Astrocyte of the cerebellum (primary cell): ENCODE data around the gene FRMD4B.

Experiments used
- DNase-seq: peaks from one replicate; pipeline ENCODE4 v3.0.0-alpha.2; 2011; ENCODE audit warnings: low read depth
- H3K4me3 ChIP-seq: 2 replicates; pipeline ENCODE4 v1.5.1; 2011; ENCODE audit warnings: mild to moderate bottlenecking, low read depth, low read length, moderate library complexity
- CTCF ChIP-seq: IDR thresholded peaks from 2 replicates; pipeline ENCODE4 v1.5.1; 2012; ENCODE audit warnings: low read length, low read depth, moderate library complexity, mild to moderate bottlenecking; ENCODE audit errors: missing control alignments
- in situ Hi-C: cut with HindIII; loops from 2 replicates; pipeline ENCODE4 v1.10.0; 2017; ENCODE audit warnings: low sequenced_read_pairs

Gene FRMD4B

DNA sequence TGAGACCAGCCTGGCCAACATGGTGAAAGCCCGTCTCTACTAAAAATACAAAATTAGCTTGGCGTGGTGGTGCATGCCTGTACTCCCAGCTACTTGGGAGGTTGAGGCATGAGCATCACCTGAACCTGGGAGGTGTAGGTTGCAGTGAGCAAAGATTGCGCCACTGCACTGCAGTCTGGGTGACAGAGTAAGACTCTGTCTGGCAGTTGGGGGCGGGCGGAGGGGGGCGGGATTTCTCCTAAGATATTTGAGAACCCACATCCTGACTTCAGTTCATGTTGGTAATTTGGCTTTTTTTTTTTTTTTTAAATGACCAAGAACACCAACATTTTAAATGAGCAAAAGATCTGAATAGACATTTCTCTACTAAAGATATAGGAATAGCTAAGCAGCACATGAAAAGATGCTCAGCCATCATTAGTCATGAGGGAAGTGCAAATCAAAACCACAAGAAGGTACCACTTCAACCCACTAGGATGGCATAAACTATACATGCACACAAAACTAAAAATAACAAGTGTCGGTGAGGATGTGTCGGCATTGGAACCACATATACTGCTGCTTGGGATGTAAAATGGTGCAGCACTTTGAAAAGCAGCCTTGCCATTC, 187.9 kb downstream of the FRMD4B start:
- DNase-seq, result no peak
- no peak overlapping the region for H3K4me3 ChIP-seq
- in situ Hi-C loops, result no loop called here
- no peak for TF ChIP-seq CTCF

DNA sequence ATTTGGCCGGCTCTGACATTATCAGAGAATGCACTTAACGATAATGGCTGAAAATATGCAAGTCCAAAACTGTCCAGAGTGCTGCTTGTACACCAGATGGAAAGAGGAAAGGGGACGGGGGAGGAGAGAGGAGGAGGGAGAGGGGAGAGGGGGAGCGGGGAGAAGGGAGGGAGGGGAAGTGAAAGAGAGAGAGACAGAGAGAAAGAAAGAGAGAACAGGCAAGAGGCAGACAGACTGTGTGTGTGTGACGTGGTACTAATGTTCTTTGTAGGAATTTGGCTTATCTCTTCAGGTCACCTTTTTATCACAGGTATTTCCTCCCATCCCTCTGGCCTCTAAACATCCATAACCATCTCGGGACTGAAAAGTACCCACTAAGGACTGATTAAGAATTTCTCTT, 188.4 kb downstream of the FRMD4B start:
- H3K4me3 ChIP-seq, result no peak overlapping the region

GRCh38 chr3:69196876-69197275, 189.0 kb downstream of the FRMD4B start:
- in situ Hi-C loops, result no loop called here
- DNase-seq, result no peak
- no peak for TF ChIP-seq CTCF
- no peak overlapping the region for H3K4me3 ChIP-seq

More for the DNA sequence above, 188.4 kb downstream of the FRMD4B start:
- DNase-seq, result no peak
- in situ Hi-C loops, result no loop called here
- no peak for TF ChIP-seq CTCF

DNA sequence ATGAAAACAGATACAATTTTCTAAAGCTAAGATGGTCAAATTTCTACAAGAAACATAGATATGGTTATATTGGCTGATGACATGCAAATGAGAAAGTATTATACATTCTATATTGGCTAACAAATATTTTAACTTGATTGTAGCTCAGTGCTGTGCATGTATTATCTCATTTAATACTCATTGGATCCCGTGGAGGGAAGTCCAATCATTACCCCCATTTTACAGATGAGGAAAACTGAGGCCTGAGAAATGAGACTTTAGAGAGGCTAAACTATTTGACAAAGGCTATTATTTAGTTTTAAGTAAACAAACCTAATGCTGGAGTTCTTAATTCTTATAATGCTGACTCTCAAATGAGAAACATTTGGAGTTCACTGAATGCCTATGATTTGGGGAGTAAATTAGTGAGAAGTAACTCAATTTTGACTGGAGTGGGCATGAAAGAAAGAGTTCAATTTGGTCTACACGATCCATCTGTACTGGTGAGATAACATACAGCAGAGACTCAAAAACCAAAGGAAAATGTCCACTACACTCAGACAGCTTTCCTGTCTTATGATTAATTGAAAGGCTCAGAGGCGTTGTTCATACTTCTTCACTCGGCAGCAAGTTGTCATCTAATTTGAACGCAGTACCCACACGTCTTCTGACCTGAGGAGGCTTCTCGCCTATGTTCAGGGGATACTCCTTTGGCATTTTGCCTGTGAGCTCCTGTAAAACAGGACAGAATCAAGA, 191.3 kb downstream of the FRMD4B start:
- no peak overlapping the region for H3K4me3 ChIP-seq
- DNase-seq, result no peak
- in situ Hi-C loops, result no loop called here
- no peak for TF ChIP-seq CTCF

- in situ Hi-C loops, result no loop called here
Observed at GRCh38 chr3:69193749-69194148, 192.1 kb downstream of the FRMD4B start.

DNA sequence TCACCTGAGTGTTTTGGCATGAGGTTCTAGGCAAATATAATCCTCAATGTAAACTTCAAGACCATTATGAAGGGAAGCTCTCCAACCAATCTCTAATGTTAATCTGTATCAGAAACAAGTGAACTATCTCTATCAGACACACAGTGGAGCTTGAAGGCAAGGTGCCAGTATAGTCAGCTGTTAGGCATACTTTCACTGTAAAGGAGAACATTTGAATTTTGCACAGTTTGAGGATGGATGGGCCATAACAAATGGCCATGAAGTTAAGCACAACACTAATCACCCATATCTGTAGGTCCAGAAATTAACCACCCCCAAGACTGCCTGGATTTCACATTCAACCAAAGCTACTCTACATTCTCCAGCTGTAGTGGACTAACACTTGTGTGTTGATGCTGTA, 194.4 kb downstream of the FRMD4B start:
- in situ Hi-C loops, result no loop called here
- TF ChIP-seq CTCF, result no peak
- no peak overlapping the region for H3K4me3 ChIP-seq
- DNase-seq, result no peak

More at GRCh38 chr3:69193749-69194148, 192.1 kb downstream of the FRMD4B start:
- DNase-seq, result no peak
- H3K4me3 ChIP-seq, result no peak overlapping the region
- TF ChIP-seq CTCF, result no peak
